ENCODE data around the gene ACVR1. TPM values are rescaled to one million over a fixed set of nuclear protein-coding genes. Genes with fewer than 3 reads are reported as not detected.

Gene ACVR1
- total RNA-seq, 1 experiment from 2014 or later = 71.3 TPM

DNA sequence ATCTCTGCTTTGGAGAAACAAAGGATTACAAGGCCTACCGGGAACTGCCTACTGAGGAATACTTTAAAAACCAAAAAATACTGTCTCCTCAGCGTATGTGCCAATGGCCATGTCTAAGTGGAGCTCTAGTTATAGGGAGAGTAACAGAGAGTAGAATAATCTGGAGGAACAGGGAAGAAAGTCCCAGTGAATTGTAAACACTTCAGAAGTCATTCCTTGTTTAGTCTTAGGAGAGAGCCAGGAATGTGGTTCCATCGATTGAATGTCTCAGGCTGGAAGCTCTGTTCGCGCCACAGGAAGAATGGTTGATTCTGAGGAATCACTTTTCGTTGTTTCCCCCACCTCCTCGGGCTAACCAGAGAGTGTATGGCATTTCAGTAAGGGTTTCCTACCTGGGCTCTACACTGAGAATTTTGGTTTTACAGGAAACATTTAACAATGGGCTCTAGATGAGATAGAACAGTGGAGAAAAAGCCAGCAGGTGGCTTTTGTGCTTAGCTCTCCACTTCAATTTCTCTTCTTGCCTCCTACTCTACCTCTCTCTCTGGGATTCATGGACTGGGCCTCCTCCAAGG lies 88.7 kb downstream of the ACVR1 start:
- Mint-ChIP-seq H3K4me3 (ENCODE audit: low read depth, unreplicated experiment) (no peak overlapping the region), H3K27ac (ENCODE audit: unreplicated experiment) (no peak overlapping the region), H3K27me3 (ENCODE audit: unreplicated experiment) (no peaks in the 10 kb centered on the region), H3K4me1 (ENCODE audit: low read depth, unreplicated experiment) (peaks cover 58% of the 10 kb centered on the region), H3K36me3 (ENCODE audit: insufficient read depth, unreplicated experiment) (peaks cover 4% of the 10 kb centered on the region), H3K9me3 (ENCODE audit: low read depth, unreplicated experiment) (no peaks in the 10 kb centered on the region)
- CTCF ChIA-PET = interaction anchor here (0.6 kb wide), 1 partner anchor 237 kb away, joined by 3 read pairs; no protein-coding TSS in a partner anchor
- TF ChIP-seq CTCF (IDR thresholded peaks at IDR 0.05; ENCODE audit: unreplicated experiment) = no peak
- DNase-seq = no peak
- intact Hi-C loops (cut with micrococcal nuclease; ENCODE audit: unreplicated experiment) = no loop called here
- no TSS peak for BruUV-seq (replicated peaks)

- no peak for DNase-seq
- Mint-ChIP-seq H3K4me1 (ENCODE audit: low read depth, unreplicated experiment) (peaks cover 65% of the 10 kb centered on the region), H3K4me3 (ENCODE audit: low read depth, unreplicated experiment) (no peak overlapping the region), H3K27ac (ENCODE audit: unreplicated experiment) (no peak overlapping the region), H3K9me3 (ENCODE audit: low read depth, unreplicated experiment) (no peaks in the 10 kb centered on the region), H3K36me3 (ENCODE audit: insufficient read depth, unreplicated experiment) (peaks cover 4% of the 10 kb centered on the region), H3K27me3 (ENCODE audit: unreplicated experiment) (no peaks in the 10 kb centered on the region)
- TF ChIP-seq CTCF (IDR thresholded peaks at IDR 0.05; ENCODE audit: unreplicated experiment) = no peak
- CTCF ChIA-PET = interaction anchor here (0.6 kb wide), 1 partner anchor 238 kb away, joined by 3 read pairs; no protein-coding TSS in a partner anchor
- no TSS peak for BruUV-seq (replicated peaks)
- intact Hi-C loops (cut with micrococcal nuclease; ENCODE audit: unreplicated experiment) = no loop called here
Observed at GRCh38 chr2:157786663-157787363, 89.3 kb downstream of the ACVR1 start.

DNA sequence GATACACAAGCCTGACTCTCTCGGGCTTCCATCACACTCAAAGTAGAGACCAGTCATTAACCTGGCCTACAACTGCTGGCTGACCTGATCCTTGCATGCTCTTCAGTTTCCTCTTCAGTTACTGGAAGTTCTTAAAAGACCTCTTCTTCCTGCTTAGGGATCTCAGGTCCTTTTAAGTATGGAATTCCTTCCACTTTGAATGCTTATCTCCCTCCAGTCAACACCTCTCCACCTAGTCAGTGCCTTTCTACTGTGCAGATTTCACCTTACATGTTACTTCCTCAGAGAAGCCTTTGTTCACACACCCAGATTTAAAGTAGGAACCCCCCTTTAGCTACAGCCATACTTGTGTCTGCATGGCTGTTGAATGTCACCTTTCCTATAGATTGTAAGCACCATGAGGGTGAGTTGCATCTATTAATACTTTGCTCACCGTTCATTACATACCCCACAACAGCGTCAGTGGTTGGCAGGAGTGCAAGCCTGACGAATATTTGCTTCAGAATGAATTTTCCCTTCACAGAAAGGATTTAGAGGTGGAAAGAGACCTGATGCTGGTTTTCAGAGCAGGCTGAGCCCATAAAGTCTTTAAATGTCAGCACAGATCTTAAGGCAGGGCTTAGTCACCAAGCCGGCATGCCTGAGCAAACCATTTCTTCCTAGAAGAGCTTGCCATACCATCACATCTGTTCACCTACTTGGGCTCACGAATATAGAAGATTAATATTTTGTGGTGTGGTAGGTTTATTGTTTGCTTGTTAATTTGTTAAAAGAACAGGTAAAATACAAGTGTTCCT lies 90.1 kb downstream of the ACVR1 start:
- Mint-ChIP-seq H3K27me3 (ENCODE audit: unreplicated experiment) (no peaks in the 10 kb centered on the region), H3K4me1 (ENCODE audit: low read depth, unreplicated experiment) (peaks cover 72% of the 10 kb centered on the region), H3K36me3 (ENCODE audit: insufficient read depth, unreplicated experiment) (peaks cover 9% of the 10 kb centered on the region), H3K9me3 (ENCODE audit: low read depth, unreplicated experiment) (no peaks in the 10 kb centered on the region), H3K27ac (ENCODE audit: unreplicated experiment) (peak overlapping the region; percentile 31), H3K4me3 (ENCODE audit: low read depth, unreplicated experiment) (no peak overlapping the region)
- TF ChIP-seq CTCF (IDR thresholded peaks at IDR 0.05; ENCODE audit: unreplicated experiment) = no peak
- DNase-seq = no peak
- CTCF ChIA-PET = interaction anchor here (1.9 kb wide), 1 partner anchor 39 kb away, joined by 4 read pairs; no protein-coding TSS in a partner anchor
- intact Hi-C loops (cut with micrococcal nuclease; ENCODE audit: unreplicated experiment) = loop anchor here (2.0 kb wide), 1 partner anchor 53 kb away; no protein-coding TSS in a partner anchor
- BruUV-seq (replicated peaks) = no TSS peak

DNA sequence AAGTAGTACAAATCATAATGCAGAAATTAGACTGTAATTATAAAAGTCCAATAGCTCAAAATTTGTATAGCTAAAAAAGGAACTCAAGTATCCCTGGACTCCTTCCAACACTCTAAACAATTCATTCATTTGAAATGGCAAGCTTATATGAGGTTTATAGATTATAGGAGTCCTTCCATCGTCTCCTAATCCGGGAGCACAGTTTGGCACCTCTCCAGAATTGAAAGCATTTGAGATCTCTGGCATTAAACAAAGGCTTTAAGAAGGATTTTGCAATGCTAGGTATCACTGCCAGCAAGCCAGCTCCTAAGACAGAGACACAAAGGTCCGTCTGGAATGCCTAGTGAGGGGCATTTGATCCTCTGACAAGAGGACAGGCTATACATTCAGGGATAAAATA lies 90.9 kb downstream of the ACVR1 start:
- Mint-ChIP-seq H3K4me3 (ENCODE audit: low read depth, unreplicated experiment) (no peak overlapping the region), H3K36me3 (ENCODE audit: insufficient read depth, unreplicated experiment) (peaks cover 12% of the 10 kb centered on the region), H3K27me3 (ENCODE audit: unreplicated experiment) (no peaks in the 10 kb centered on the region), H3K4me1 (ENCODE audit: low read depth, unreplicated experiment) (peaks cover 73% of the 10 kb centered on the region), H3K27ac (ENCODE audit: unreplicated experiment) (no peak overlapping the region), H3K9me3 (ENCODE audit: low read depth, unreplicated experiment) (no peaks in the 10 kb centered on the region)
- no peak for TF ChIP-seq CTCF (IDR thresholded peaks at IDR 0.05; ENCODE audit: unreplicated experiment)
- no TSS peak for BruUV-seq (replicated peaks)
- CTCF ChIA-PET = interaction anchor here (1.4 to 1.9 kb wide), 3 partner anchors 40 to 226 kb away, joined by 4 to 6 read pairs (median 6); partner anchors contain the start of gene ACVR1
- peak; percentile 42 for DNase-seq
- intact Hi-C loops (cut with micrococcal nuclease; ENCODE audit: unreplicated experiment) = loop anchor here (2.0 kb wide), 1 partner anchor 54 kb away; no protein-coding TSS in a partner anchor

All from Calu3 (cell line).